ENCODE data around the gene DROSHA.

DNA sequence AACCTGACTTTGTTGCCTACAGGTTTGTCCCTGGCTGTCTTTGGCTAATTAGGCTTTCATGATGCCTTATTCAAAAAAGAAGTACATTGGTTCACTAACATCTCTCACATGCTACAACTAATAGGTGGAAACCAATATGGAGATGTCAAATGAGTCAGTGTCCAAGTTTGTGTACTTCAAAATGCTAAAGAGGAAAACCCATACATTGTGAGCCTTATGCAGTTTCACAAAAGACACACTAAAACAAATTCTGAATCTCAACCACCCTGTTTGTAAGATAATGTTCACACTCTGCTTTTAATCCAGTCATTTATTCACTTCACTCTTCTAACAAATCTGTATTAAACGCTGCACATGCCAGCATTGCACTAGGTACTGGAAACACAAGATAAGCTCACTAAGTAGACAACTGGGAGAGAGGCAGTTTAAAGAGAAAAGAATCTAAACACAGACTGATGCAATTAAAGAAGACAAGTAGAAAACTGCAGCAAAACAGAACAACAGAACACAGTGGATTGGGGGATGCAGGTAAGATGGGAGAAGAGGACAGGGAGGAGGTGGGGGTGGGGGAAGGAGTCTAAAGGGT lies 104.1 kb downstream of the DROSHA start:
- no peak for TF ChIP-seq ESRRA (IDR thresholded peaks at IDR 0.05; ENCODE audit: low read length)
- TF ChIP-seq, protein P1, sequence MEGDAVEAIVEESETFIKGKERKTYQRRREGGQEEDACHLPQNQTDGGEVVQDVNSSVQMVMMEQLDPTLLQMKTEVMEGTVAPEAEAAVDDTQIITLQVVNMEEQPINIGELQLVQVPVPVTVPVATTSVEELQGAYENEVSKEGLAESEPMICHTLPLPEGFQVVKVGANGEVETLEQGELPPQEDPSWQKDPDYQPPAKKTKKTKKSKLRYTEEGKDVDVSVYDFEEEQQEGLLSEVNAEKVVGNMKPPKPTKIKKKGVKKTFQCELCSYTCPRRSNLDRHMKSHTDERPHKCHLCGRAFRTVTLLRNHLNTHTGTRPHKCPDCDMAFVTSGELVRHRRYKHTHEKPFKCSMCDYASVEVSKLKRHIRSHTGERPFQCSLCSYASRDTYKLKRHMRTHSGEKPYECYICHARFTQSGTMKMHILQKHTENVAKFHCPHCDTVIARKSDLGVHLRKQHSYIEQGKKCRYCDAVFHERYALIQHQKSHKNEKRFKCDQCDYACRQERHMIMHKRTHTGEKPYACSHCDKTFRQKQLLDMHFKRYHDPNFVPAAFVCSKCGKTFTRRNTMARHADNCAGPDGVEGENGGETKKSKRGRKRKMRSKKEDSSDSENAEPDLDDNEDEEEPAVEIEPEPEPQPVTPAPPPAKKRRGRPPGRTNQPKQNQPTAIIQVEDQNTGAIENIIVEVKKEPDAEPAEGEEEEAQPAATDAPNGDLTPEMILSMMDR (IDR thresholded peaks at IDR 0.05 in 2 of 3, conservative IDR thresholded peaks at IDR 0.05 in 1 of 3; ENCODE audit: control insufficient read depth in 2 of 3, extremely low read depth in 1 of 3, insufficient read depth in 1 of 3, low read depth in 3 of 3, low read length in 3 of 3), result no peak
- TF ChIP-seq, protein P2, sequence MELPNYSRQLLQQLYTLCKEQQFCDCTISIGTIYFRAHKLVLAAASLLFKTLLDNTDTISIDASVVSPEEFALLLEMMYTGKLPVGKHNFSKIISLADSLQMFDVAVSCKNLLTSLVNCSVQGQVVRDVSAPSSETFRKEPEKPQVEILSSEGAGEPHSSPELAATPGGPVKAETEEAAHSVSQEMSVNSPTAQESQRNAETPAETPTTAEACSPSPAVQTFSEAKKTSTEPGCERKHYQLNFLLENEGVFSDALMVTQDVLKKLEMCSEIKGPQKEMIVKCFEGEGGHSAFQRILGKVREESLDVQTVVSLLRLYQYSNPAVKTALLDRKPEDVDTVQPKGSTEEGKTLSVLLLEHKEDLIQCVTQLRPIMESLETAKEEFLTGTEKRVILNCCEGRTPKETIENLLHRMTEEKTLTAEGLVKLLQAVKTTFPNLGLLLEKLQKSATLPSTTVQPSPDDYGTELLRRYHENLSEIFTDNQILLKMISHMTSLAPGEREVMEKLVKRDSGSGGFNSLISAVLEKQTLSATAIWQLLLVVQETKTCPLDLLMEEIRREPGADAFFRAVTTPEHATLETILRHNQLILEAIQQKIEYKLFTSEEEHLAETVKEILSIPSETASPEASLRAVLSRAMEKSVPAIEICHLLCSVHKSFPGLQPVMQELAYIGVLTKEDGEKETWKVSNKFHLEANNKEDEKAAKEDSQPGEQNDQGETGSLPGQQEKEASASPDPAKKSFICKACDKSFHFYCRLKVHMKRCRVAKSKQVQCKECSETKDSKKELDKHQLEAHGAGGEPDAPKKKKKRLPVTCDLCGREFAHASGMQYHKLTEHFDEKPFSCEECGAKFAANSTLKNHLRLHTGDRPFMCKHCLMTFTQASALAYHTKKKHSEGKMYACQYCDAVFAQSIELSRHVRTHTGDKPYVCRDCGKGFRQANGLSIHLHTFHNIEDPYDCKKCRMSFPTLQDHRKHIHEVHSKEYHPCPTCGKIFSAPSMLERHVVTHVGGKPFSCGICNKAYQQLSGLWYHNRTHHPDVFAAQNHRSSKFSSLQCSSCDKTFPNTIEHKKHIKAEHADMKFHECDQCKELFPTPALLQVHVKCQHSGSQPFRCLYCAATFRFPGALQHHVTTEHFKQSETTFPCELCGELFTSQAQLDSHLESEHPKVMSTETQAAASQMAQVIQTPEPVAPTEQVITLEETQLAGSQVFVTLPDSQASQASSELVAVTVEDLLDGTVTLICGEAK (IDR thresholded peaks at IDR 0.05; ENCODE audit: borderline replicate concordance), result no peak
- no peak for TF ChIP-seq RAD21 (IDR thresholded peaks at IDR 0.05; ENCODE audit: insufficient read depth, low read depth, low read length)
- TF ChIP-seq, protein P3, sequence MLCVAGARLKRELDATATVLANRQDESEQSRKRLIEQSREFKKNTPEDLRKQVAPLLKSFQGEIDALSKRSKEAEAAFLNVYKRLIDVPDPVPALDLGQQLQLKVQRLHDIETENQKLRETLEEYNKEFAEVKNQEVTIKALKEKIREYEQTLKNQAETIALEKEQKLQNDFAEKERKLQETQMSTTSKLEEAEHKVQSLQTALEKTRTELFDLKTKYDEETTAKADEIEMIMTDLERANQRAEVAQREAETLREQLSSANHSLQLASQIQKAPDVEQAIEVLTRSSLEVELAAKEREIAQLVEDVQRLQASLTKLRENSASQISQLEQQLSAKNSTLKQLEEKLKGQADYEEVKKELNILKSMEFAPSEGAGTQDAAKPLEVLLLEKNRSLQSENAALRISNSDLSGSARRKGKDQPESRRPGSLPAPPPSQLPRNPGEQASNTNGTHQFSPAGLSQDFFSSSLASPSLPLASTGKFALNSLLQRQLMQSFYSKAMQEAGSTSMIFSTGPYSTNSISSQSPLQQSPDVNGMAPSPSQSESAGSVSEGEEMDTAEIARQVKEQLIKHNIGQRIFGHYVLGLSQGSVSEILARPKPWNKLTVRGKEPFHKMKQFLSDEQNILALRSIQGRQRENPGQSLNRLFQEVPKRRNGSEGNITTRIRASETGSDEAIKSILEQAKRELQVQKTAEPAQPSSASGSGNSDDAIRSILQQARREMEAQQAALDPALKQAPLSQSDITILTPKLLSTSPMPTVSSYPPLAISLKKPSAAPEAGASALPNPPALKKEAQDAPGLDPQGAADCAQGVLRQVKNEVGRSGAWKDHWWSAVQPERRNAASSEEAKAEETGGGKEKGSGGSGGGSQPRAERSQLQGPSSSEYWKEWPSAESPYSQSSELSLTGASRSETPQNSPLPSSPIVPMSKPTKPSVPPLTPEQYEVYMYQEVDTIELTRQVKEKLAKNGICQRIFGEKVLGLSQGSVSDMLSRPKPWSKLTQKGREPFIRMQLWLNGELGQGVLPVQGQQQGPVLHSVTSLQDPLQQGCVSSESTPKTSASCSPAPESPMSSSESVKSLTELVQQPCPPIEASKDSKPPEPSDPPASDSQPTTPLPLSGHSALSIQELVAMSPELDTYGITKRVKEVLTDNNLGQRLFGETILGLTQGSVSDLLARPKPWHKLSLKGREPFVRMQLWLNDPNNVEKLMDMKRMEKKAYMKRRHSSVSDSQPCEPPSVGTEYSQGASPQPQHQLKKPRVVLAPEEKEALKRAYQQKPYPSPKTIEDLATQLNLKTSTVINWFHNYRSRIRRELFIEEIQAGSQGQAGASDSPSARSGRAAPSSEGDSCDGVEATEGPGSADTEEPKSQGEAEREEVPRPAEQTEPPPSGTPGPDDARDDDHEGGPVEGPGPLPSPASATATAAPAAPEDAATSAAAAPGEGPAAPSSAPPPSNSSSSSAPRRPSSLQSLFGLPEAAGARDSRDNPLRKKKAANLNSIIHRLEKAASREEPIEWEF (IDR thresholded peaks at IDR 0.05; ENCODE audit: insufficient replicate concordance, low read depth, low read length), result no peak
- TF ChIP-seq CBX3 (IDR thresholded peaks at IDR 0.05; ENCODE audit: borderline replicate concordance, low read depth), result no peak
- TF ChIP-seq NRF1 (conservative IDR thresholded peaks at IDR 0.05; ENCODE audit: low read depth, low read length), result no peak
